Spleen (tissue), 11 donors: ENCODE results near the gene MOB3B. TPM values are rescaled to one million over a fixed set of nuclear protein-coding genes. Genes with fewer than 3 reads are reported as not detected.

Source experiments
- DNase-seq: peaks from one replicate; pipeline ENCODE4 v3.0.0-alpha.2; 2020
- H3K27ac ChIP-seq, 8 donors: fragments of 200-600 bp; sonication (generic) in 7 of 8; 1 replicate in 4 of 8; 2 replicates in 4 of 8; pipeline versions ENCODE4 v1.5.0 to v1.8.0; 2016 to 2021; ENCODE audit warnings: inconsistent platforms in 4 of 8, mild to moderate bottlenecking in 4 of 8, moderate library complexity in 1 of 8
- H3K27me3 ChIP-seq, 7 donors: fragments of 200-600 bp; sonication (generic) in 6 of 7; replicated peaks in 1 of 7; 1 replicate in 4 of 7; 2 replicates in 3 of 7; pipeline versions ENCODE4 v1.5.0 to v1.8.0; 2016 to 2021; ENCODE audit warnings: inconsistent platforms in 3 of 7, mild to moderate bottlenecking in 1 of 7
- H3K36me3 ChIP-seq, 6 donors: fragments of 200-600 bp; sonication (generic) in 5 of 6; 1 replicate in 4 of 6; 2 replicates in 2 of 6; pipeline versions ENCODE4 v1.5.0 to v1.8.0; 2016 to 2021; ENCODE audit warnings: inconsistent platforms in 2 of 6
- H3K4me1 ChIP-seq, 6 donors: fragments of 200-600 bp; sonication (generic) in 5 of 6; 1 replicate in 3 of 6; 2 replicates in 3 of 6; pipeline versions ENCODE4 v1.5.0 to v1.8.0; 2016 to 2021; ENCODE audit warnings: inconsistent platforms in 3 of 6
- H3K4me3 ChIP-seq, 8 donors: fragments of 200-600 bp; sonication (generic) in 7 of 8; 1 replicate in 4 of 8; 2 replicates in 4 of 8; pipeline versions ENCODE4 v1.5.0 to v1.8.0; 2016 to 2021; ENCODE audit warnings: inconsistent platforms in 4 of 8, mild to moderate bottlenecking in 4 of 8, moderate library complexity in 2 of 8
- H3K9me3 ChIP-seq, 8 donors: fragments of 200-600 bp; sonication (generic) in 7 of 8; 1 replicate in 4 of 8; 2 replicates in 4 of 8; pipeline versions ENCODE4 v1.5.0 to v1.8.0; 2016 to 2021; ENCODE audit warnings: inconsistent platforms in 4 of 8
- POLR2A ChIP-seq, 3 donors: fragments of 450-650 bp; IDR thresholded peaks; one replicate each; pipeline ENCODE4 v1.5.1; 2017; ENCODE audit warnings: antibody characterized with exemption in 3 of 3, mild to moderate bottlenecking in 1 of 3
- POLR2AphosphoS5 ChIP-seq, 3 donors: sonication (generic); formaldehyde crosslinking; IDR thresholded peaks; one replicate each; pipeline ENCODE4 v1.5.1; 2017; ENCODE audit warnings: antibody characterized with exemption in 3 of 3
- WGBS, 5 donors: extraction: QIAGEN DNeasy Blood & Tissue Kit in 3 of 5; methylation state at CpG; one replicate each; pipeline versions ENCODE4 v1.1.5 to v1.1.7; 2013 to 2018; 5-methylcytosine and 5-hydroxymethylcytosine counted together
- intact Hi-C: fragments of 100-400 bp; cut with DNase I; formaldehyde crosslinking; loops from one replicate; pipeline ENCODE4 v1.15.0; 2023; ENCODE audit warnings: low total_unique reads
- polyA plus RNA-seq, 3 donors: library from polyadenylated mRNA; stranded (reverse); fragments of 200-250 nt; gene quantifications; one replicate each; pipeline ENCODE4 v1.2.1, GENCODE V29; 2013
- total RNA-seq, 7 donors: library from RNA; depleted of rRNA in 3 of 7; stranded (reverse); fragments of >200 nt in 3 of 7; fragmentation: NEBNext Ultra II Directional in 4 of 7; extraction: Animal tissue kit (Norgen Biotek cat#: 25700) in 4 of 7; gene quantifications; one replicate each; pipeline versions ENCODE4 v1.1.0 to v1.2.1, GENCODE V29; 2016 to 2021
- TF ChIP-seq, protein P1 (sequence below), 11 experiments: fragments of 200-600 bp in 7 of 11; fragments of 450-650 bp in 4 of 11; sonication (generic) in 4 of 11; IDR thresholded peaks in 8 of 11; conservative IDR thresholded peaks in 3 of 11; 1 replicate in 7 of 11; 2 replicates in 4 of 11; pipeline versions ENCODE4 v1.4.0 to v1.8.0; 2016 to 2021; ENCODE audit warnings: antibody characterized with exemption in 11 of 11, inconsistent platforms in 4 of 11, mild to moderate bottlenecking in 1 of 11
- donor health status: healthy with polysubstance abuse.
- donor health status: DM: no; HTN: no; CAD: no; lungs with moderate emphysema.
- donor health status: DM: no; HTN: no; CAD: no.
- donor health status: Bipolar disorder and iron deficiency.
- donor health status: healthy.
- donor health status: DM: no; HTN: no; CAD: no.
- donor health status: DM: yes; HTN: yes; CAD: no.

MOB3B gene
- total and polyA plus RNA-seq, 10 donors = 9.4 to 27.7 (median 19.9) TPM

- Histone ChIP-seq H3K36me3 (no peaks in the 10 kb centered on the region), H3K4me3 (no peak overlapping the region), H3K4me1 (peaks cover 13 to 74% (median 57%) of the 10 kb centered on the region in 6 donors), H3K9me3 (peaks cover 0 to 12% (median 9%) of the 10 kb centered on the region in 8 donors), H3K27me3 (no peaks in the 10 kb centered on the region), H3K27ac (no peak overlapping the region)
- WGBS, 5 donors = 8 to 34% (median 13%) methylated on average over 1 of the region's 1 CpG
- DNase-seq = no peak
- TF ChIP-seq POLR2AphosphoS5 (IDR thresholded peaks at IDR 0.05) (no peak), POLR2A (IDR thresholded peaks at IDR 0.05) (no peak)
- TF ChIP-seq, protein P1, sequence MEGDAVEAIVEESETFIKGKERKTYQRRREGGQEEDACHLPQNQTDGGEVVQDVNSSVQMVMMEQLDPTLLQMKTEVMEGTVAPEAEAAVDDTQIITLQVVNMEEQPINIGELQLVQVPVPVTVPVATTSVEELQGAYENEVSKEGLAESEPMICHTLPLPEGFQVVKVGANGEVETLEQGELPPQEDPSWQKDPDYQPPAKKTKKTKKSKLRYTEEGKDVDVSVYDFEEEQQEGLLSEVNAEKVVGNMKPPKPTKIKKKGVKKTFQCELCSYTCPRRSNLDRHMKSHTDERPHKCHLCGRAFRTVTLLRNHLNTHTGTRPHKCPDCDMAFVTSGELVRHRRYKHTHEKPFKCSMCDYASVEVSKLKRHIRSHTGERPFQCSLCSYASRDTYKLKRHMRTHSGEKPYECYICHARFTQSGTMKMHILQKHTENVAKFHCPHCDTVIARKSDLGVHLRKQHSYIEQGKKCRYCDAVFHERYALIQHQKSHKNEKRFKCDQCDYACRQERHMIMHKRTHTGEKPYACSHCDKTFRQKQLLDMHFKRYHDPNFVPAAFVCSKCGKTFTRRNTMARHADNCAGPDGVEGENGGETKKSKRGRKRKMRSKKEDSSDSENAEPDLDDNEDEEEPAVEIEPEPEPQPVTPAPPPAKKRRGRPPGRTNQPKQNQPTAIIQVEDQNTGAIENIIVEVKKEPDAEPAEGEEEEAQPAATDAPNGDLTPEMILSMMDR (IDR thresholded peaks at IDR 0.05 in 8 of 11, conservative IDR thresholded peaks at IDR 0.05 in 3 of 11) = no peak
- intact Hi-C loops = no loop called here
Measured at GRCh38 chr9:27491154-27491553, 38.5 kb downstream of the MOB3B start.

DNA sequence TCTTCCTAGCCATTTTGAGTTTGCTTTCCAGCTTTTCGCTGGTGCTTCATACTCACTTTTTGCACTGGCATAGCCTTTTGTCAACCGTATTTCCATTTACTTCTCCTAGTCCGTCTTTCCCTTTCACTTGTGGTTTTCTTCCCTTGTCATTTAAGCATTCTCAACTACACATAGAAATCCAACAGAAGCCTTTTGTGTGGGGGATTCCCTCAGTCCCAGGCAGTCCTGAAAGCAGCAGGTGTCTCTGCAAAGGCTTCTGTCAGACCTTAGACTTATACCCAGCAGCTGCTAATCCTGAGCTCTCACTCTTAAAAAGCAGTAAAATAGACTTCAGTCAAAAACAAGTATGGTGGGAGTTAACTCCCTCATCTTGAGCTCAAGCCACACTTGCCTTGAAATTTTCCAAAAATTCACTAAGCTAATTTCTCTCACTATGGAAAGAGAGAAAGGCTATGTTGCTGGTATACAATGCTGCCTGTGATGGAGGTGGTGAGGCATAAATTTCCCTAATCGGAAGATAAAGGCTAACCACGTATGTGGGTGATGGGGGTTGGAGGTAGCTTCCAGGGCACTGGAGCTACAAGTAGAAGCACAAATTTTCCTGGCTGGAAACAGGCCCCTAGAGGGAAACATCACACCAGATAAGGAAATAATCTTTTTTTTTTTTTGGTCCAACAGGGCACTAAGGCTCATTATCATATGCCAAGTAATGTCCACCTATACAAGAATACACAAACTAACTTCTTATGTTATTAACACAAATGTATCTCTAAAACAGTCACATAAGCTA lies 40.3 kb downstream of the MOB3B start:
- Histone ChIP-seq H3K36me3 (no peaks in the 10 kb centered on the region), H3K9me3 (peaks cover 0 to 6% (median 5%) of the 10 kb centered on the region in 8 donors), H3K4me1 (peaks cover 22 to 84% (median 68%) of the 10 kb centered on the region in 6 donors), H3K27ac (peak overlapping the region in 4 of 8 donors; percentile 7 to 43 (median 22)), H3K4me3 (no peak overlapping the region), H3K27me3 (no peaks in the 10 kb centered on the region)
- intact Hi-C loops = no loop called here
- 63 to 72% (median 67%) methylated on average over 5 of the region's 5 CpGs for WGBS, 5 donors
- no peak for DNase-seq
- TF ChIP-seq POLR2A (IDR thresholded peaks at IDR 0.05) = no peak
- no peak for TF ChIP-seq POLR2AphosphoS5 (IDR thresholded peaks at IDR 0.05)

- WGBS, 5 donors = 91 to 100% (median 94%) methylated on average over 1 of the region's 1 CpG
- Histone ChIP-seq H3K27ac (peak overlapping the region in 3 of 8 donors; percentile 21 to 46 (median 26)), H3K4me1 (peaks cover 22 to 97% (median 81%) of the 10 kb centered on the region in 6 donors), H3K4me3 (no peak overlapping the region), H3K27me3 (no peaks in the 10 kb centered on the region), H3K36me3 (no peaks in the 10 kb centered on the region), H3K9me3 (no peaks in the 10 kb centered on the region)
- intact Hi-C loops = no loop called here
- TF ChIP-seq, protein P1 (IDR thresholded peaks at IDR 0.05 in 8 of 11, conservative IDR thresholded peaks at IDR 0.05 in 3 of 11) = no peak
- TF ChIP-seq POLR2A (IDR thresholded peaks at IDR 0.05) = no peak
- no peak for TF ChIP-seq POLR2AphosphoS5 (IDR thresholded peaks at IDR 0.05)
- no peak for DNase-seq
Measured at GRCh38 chr9:27487927-27488326, 41.7 kb downstream of the MOB3B start.

DNA sequence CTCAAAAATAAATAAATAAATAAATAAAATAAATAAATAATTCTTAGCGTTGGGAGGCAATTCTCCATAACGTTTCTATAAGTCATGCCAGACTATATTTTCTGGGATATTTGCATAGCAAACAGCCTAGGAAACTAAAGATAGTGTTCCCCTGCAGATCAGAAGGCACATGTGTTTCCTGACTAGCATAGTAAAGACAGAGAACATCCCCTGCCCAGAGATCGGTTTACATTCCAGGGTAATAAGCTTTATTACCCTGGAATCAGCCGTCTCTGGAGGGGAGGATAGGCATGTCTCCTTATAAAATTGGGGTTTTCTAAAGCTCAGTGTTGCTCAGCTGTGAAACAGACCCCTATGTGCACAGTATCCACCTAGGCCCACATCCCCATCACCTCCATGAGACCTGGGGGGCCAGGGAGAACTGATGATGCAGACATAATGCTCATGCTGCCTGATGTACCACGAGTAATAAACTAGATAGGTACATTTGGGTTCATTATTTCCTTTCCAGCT lies 42.4 kb downstream of the MOB3B start:
- Histone ChIP-seq H3K9me3 (no peaks in the 10 kb centered on the region), H3K27me3 (no peaks in the 10 kb centered on the region), H3K36me3 (no peaks in the 10 kb centered on the region), H3K27ac (peak overlapping the region in 3 of 8 donors; percentile 4 to 52 (median 26)), H3K4me3 (no peak overlapping the region), H3K4me1 (peaks cover 22 to 98% (median 81%) of the 10 kb centered on the region in 6 donors)
- TF ChIP-seq POLR2AphosphoS5 (IDR thresholded peaks at IDR 0.05) (no peak), POLR2A (IDR thresholded peaks at IDR 0.05) (no peak)
- TF ChIP-seq, protein P1 (IDR thresholded peaks at IDR 0.05 in 8 of 11, conservative IDR thresholded peaks at IDR 0.05 in 3 of 11) = no peak
- intact Hi-C loops = no loop called here
- DNase-seq = no peak
- WGBS, 5 donors = 50 to 63% (median 61%) methylated on average over 5 of the region's 5 CpGs
